HG03039 (cell line): Measurements from ENCODE around the gene NXPE3.
"Not testable (repeated sequence)": the region's sequence is repeated elsewhere in the genome, so short reads cannot be mapped to it uniquely, and the experiment has no call there.

Source experiments
- ATAC-seq: cut with Tn5 transposase; IDR thresholded peaks from one replicate; pipeline ENCODE4 v1.9.1; 2021; ENCODE audit warnings: mild to moderate bottlenecking, moderate library complexity; ENCODE audit not compliant: unreplicated experiment

NXPE3 gene

DNA sequence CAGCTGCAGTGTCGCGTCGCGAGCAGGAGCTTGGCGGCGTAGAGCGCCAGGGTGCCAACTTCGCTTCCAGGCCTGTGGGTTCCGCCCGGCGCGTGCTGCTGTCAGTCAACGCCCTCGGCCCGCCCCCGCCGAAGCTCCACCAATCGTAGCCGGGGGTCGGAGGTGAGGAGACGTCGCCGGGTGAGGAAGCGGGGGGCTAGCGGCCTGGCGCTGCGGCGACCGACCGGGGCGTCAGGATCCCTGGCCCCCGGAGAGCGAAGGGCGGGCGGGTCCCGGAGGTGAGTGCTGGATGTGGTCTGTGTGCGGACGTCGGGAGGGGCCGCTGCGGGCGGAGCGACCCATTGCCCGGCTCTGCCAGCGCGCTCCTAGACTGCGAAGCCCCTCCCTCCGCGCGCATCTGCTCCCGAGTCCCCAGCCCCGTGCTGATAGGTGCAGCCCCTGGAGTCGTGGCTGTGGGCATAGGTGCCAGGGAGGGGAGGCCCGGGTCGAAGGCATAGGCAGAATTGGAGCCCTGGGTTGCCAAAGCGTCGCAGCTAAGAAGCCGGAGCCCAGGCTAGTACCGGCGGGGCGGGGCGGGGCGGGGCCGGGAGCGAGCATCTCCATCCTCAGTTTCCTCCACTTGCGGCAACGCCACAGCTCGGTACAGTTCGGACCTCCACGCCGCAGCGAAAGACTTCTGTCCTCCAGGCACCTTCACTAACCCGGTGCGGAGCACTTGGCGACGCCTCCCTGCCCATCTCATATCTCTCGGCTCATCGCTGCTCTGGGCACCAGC is at the start of gene NXPE3:
NXPE3 (plus strand) TSS at position 165 of the 775 bp plus-strand sequence. CDS start 6,386 bp downstream, outside the sequence.
- ATAC-seq = peak; percentile 95

DNA sequence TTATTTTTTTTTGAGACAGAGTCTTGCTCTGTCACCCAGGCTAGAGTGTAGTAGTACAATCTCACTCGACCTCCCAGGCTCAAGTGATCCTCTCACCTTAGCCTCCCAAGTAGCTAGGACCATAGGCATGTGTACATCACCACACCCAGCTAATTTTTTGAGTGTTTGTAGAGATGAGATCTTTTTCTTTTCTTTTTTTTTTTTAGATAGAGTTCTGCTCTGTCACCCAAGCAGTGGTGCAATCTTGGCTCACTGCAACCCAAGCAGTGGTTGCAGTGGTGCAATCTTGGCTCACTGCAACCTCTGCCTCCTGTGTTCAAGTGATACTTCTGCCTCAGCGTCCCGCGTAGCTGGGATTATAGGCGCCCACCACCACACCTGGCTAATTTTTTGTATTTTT is 49.4 kb upstream of the NXPE3 start:
- no peak for ATAC-seq

DNA sequence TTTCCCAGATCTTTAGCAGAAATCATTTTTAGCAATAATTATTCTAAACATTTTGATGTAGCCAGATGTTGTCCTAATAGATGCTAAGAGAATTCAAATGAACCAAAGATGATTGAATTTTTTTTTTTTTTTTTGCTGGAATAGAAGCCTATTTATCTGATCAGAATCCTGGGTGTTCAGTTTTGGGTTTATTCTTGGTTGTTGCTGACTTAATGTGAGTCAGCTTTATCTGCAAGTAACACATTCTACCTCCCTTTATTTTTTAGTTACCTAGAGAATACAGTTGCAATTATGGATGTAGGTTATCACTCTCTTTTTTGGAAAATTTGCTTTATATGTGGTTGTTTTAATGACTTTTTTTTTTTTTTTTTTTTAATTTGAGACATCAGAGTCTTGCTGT is 48.2 kb upstream of the NXPE3 start:
- no peak for ATAC-seq

DNA sequence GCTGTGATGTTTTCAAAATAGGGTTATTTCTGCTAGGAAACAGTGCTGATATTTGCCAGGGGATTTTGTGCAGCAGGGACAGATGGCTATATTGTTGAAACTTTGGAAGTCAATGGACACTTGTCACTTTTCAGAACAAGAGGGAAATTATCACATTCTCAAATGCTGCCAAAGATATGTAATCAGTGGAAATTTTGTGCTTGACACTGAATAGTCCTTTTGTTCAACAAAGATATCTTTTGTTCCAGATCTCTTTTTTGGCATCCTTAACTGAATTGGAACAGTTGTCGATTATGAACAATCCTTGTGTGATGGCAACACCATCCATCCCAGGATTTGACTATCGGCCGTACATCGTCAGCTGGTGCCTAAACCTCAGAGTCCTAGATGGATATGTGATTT is 46.8 kb upstream of the NXPE3 start:
- no peak for ATAC-seq

DNA sequence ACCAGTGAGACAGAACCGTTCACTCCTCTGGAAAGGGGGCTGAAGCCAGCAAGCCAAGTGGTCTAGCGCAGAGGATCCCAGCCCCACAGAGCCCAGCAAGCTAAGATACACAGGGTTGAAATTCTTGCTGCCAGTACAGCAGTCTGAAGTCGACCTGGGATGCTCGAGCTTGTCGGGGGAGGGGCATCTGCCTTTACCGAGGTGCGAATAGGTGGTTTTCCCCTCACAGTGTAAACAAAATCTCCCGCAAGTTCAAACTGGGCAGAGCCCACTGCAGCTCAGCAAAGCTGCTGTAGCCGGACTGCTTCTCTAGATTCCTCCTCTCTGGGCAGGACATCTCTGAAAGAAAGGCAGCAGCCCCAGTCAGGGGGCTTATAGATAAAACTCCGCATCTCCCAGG is 43.2 kb upstream of the NXPE3 start:
- ATAC-seq = no peak

DNA sequence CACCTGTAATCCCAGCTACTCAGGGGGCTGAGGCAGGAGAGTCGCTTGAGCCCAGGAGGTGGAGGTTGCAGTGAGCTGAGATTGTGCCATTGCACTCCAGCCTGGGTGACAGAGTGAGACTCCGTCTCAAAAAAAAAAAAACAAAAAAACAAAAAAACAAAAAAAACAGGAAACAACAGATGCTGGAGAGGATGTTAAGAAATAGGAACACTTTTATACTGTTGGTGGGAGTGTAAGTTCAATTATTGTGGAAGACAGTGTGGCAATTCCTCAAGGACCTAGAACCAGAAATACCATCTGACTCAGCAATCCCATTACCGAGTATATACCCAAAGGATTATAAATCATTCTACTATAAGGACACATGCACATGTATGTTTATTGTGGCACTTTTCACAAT is 37.1 kb upstream of the NXPE3 start:
- ATAC-seq = not testable (repeated sequence)

DNA sequence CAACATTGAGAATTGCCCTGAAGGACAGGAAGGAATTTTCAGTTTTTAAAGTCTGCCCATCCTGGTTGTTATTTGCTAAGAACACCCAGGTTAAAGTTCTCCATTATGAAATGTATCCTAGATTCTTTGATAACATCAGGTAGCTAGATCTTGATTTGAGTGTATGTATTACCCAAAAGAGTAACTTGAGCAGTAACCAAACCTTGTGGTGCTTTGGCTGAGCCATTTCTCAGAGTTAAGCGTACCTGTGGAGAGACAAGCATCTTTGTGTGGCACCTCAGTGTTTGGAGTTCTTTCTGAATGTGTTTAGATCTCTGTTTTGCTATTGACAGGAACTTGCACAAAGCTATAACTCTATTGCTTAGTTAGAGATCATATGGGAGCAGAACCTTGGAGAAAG is 34.2 kb upstream of the NXPE3 start:
- ATAC-seq = no peak

DNA sequence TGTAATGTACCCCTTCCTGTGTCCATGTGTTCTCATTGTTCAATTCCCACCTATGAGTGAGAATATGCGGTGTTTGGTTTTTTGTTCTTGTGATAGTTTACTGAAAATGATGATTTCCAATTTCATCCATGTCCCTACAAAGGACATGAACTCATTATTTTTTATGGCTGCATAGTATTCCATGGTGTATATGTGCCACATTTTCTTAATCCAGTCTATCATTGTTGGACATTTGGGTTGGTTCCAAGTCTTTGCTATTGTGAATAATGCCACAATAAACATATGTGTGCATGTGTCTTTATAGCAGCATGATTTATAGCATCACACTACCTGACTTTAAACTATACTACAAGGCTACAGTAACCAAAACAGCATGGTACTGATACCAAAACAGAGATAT is 33.1 kb upstream of the NXPE3 start:
- ATAC-seq = not testable (repeated sequence)

DNA sequence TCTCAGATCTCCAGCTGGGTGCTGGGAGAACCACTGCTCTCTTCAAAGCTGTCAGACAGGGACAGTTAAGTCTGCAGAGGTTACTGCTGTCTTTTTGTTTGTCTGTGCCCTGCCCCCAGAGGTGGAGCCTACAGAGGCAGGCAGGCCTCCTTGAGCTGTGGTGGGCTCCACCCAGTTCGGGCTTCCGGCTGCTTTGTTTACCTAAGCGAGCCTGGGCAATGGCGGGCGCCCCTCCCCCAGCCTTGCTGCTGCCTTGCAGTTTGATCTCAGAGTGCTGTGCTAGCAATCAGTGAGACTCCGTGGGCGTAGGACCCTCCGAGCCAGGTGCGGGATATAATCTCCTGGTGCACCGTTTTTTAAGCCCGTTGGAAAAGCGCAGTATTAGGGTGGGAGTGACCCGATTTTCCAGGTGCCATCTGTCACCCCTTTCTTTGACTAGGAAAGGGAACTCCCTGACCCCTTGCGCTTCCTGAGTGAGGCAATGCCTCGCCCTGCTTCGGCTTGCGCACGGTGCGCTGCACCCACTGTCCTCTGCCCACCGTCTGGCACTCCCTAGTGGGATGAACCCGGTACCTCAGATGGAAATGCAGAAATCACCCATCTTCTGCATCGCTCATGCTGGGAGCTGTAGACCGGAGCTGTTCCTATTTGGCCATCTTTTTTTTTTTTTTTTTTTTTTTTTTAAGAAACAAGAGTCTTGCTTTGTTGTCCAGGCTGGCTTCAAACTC is 25.5 kb upstream of the NXPE3 start:
- ATAC-seq = not testable (repeated sequence)

DNA sequence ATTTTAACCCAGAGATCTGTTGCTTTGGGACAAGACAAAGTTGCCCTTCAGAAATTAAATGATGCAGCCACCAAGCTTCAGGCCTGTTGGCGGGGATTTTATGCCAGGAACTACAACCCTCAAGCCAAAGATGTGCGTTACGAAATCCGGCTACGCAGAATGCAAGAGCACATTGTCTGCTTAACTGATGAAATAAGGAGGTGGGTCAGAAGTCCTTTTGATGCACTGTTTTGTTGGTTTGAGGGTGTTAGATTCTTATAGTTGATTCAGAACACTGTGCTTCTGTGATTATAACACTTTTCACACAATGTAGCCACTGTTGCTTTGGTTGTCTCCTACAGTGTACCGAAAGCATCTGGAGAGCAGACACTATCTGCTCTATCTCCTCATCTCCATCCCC is 20.8 kb upstream of the NXPE3 start:
- ATAC-seq = no peak

DNA sequence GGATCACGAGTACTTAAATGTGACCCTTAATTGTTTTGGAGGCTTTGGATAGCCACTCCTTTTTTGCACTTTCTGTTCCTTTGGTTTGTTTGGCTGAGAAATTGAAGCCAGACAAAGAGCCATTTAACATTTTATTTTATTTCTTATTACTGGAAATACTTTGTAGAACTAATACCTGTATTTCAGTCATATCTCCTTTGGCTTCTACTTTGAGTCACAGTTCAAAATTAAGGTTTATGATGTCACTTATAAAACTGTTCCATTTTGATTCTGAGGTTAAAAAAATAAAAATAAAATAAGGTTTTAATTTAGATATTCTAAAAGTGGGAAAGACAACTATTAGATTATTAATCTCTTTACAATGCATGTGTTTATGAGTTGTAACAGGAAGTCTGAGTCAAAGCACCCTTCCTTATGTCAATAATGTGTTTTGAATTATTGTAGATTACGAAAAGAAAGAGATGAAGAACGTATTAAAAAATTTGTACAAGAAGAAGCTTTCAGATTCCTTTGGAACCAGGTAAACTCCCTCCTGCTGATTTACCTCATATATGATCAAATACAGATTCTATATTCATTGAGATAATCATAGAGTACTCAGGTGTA is 16.9 kb upstream of the NXPE3 start:
- ATAC-seq = no peak

DNA sequence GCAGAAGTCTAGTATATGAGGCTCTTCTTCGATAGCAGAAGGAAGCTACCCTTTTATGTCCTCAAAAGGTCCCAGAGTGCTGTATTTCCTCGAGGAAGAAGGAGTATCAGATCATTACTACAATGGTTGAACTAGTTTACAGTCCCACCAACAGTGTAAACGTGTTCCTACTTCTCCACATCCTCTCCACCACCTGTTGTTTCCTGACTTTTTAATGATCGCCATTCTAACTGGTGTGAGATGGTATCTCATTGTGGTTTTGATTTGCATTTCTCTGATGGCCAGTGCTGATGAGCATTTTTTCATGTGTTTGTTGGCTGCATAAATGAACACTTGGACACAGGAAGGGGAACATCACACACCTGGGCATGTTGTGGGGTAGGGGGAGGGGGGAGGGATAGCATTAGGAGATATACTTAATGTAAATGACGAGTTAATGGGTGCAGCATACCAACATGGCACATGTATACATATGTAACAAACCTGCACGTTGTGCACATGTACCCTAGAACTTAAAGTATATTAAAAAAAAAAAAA is 1.2 kb upstream of the NXPE3 start:
- not testable (repeated sequence) for ATAC-seq

DNA sequence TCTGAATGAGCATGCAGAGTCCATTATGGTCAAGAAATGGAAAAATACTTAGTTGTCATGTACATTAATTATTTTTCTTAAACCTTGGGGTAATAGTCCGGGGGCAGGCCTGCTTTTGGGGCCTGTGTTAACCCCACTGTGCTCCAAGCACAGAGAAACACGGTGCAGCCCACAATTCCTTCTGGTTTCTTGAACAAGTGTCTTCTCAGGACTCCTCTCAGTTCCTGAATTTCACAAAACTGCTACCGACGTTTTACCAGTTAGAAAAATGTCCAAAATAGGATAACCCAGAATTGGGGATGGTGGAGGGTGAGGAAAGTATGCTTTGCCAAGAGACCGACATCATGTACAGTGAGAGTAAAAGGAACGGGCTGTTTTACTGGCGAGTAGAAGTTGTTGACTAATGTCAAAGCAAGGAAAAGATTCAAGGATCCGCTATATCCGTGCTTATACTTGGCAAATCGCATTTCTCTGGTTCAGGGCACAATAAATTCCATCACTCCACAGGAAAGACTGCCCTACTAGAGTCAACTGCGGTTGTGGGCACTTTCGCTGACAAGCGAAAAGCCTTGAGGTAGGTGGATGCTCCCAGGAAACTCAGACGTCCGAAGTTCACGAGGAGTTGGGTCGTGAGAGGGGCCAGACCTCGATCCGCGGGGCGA is 495 bp upstream of the NXPE3 start:
- no peak for ATAC-seq

DNA sequence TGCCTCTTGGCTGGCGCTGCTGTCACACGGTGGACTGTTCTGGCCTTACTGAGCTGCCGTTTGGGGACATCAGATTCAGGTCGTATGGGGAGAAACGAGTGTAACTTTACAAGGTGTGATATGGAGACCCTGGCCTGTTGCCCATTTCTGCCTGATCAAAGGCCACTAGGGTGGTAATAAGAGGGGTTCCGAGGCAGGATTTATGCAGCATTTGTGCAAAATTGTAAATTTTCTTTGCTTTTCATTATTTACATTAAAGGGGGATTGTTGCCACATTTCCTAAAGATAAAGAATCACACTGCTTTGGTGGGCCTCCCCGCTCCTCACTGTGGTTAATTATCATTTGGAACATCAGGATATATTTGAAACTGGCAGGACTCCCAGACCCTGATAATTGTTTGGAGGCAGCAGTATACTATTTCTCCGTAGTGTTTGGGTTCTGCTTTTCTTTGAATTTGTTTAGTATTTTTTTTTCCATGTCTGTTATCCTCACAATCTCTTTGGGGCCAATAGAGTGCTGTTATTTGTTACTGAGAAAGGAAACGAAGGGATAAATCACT is 891 bp downstream of the NXPE3 start:
- peak; percentile 21 for ATAC-seq

DNA sequence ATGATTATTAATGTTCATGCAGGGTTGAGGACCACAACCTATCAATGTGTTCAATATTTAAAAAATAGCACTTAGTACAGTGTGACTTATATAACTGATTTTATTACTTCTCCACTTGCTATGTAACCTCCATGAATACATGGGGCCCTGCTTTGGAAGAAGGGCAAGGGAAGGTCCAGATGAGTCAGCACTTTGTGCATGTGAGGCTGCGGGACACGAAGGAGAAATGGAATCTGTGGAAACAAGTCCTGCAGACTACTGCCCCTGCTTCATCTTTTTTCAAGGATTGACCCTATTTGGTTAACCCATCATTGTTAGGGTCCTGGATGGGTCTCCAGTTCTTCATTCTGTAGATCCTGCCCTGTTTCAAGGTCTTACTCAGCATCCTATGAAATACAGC is 1.6 kb downstream of the NXPE3 start:
- ATAC-seq = no peak

DNA sequence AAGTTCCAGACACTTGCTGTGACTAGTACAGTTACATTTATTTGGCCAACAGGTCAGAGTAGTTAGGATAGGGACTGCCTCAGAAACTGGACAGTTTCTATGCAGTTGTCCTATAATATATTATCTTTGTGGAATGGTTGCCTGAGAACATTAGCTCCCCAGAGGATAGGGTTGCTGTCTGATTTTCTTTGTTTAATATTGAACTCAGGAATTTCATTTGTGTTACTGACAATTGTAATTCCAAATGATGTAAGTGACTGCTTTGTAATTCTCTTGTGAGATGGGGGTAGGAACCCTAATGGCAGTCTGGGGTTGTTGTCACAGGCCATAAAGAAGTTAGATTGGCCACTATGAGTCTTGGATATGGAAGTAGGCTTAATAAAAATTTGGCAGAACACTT is 2.2 kb downstream of the NXPE3 start:
- ATAC-seq = no peak

DNA sequence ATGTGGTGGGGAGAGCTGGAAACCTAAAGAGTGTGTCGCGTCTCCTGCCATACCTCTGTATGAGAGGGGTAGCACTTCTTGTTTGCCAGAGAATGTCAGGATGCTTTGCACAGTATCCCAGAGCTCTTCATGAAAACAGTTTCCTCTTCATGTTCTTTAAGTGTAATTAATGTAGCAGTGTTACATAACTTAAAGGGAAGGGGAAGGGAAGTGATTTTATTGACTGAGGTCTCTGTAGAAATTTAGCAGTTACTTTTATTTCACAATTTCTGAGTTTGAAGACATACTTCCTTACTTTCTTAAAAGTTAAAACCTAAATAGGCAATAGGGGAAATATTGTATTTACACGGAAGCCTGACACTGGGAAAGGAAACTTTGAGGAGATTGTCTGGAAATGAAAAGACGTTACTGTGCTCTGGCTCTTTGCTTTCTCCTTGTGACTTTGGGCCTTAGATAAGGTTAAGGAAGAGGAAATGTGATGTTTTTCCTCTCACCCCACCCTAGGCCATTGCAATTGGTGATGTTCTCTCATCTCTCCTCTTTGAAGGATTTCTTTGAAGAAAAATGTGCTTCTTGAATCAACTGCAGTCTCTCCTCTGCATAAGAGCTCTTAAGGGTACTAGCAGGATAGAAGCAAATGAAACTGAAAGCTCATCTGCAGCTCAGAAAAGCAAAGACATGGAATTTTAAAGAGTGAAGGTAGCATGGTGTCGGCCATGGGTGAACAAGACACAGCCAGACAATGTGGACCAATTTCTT is 6.0 kb downstream of the NXPE3 start:
- ATAC-seq = no peak

DNA sequence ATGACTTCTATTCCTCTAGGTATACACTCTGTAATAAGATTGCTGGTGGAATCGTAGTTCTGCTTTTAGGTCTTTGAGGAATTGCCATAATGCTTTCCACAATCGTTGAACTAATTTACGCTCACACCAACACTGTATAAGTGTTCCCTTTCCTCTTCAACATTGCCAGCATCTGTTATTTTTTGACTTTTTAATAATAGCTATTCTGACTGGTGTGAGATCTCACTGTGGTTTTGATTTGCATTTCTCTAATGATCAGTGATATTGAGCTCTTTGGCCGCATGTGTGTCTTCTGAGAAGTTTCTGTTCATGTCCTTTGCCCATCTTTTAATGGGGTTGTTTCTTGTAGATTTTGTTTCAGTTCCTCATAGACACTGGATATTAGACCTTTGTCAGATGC is 12.8 kb downstream of the NXPE3 start:
- peak; percentile 96 for ATAC-seq

DNA sequence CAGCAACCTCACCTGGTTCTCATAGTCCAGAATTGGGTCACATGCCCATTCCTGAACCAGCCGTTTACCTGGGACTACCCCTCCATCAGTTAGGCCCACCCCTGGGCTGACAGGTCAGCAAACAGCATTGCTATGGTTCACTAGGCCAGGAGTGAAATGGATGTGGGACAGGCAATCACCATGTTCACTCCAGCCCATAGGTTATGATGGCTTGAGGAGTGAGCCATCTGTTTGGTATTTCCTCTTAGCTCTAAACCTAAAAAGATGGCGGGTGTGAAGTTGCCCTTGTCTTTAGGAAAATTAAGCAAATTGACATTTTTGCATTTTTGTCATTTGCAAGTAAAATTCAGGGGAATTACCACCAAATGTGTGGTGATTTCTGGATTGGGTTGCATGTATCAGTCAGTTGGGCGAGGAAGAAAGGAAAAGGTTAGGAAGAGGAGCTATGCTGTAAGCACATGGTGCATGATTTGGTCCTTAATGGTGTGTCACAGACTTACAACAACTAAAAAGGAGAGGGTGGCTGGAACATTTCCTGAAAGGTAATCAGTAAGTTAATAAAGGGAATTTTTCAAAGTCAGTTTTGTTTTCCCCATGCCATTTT is 17.2 kb downstream of the NXPE3 start:
- no peak for ATAC-seq

DNA sequence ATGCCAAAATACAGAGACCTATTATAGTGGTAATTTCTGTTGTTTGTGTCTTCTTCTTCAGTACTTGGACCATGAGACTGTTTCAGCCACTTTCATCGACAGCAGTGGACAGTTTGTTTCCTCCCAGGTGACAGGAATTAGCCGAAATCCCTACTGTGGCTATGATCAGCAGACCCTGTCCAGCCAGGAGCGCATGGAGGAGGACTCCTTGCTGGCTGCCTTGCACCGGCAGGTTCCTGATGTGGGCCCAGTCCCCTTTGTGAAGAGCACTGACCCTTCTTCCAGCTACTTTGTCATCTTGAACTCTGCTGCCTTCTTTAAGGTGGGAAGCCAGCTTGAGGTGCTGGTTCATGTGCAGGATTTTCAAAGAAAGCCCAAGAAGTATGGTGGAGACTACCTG is 22.2 kb downstream of the NXPE3 start:
- ATAC-seq = no peak
